SW480 (cell line): ENCODE measurements around the gene BRD1.
"Not testable (repeated sequence)": the region's sequence is repeated elsewhere in the genome, so short reads cannot be mapped to it uniquely, and the experiment has no call there.

Experiments
- DNase-seq: peaks from one replicate; pipeline ENCODE4 v3.0.0-alpha.2; 2016; ENCODE audit warnings: low spot score

Gene BRD1

DNA sequence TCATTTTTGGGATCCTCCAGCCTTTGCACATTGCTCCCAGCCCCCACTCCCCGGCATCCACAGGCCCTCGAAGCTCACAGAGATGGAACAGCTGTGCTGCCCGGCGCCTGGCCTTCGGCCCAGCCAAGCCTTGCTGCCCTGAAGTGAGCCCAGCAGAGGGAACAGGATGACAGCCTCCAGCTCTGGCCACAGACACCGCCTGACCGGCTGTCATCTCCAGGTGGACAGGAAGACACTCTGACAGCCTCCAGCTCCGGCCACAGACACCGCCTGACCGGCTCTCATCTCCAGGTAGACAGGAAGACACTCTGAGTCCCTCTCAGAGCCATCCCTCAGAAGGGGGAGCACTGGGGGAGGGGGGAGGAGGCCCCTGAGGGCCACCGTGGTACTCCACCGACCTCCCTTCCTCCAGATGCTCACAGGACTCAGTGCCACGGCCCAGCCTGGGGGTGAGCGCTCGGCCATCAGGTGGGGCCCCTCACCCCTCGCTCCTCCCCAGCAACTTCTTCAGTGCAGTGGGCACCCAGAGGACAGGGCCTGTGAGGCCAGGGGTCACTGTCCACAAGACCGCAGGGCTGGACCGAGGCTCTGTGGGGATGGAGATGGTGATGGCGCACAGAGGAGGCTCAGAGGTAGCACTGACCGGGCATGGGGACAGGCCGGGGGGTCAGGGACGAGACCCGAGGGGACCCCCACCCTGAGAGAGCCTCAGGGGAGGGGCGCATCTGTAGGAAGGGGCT lies 58.6 kb downstream of the BRD1 start:
- DNase-seq = no peak

DNA sequence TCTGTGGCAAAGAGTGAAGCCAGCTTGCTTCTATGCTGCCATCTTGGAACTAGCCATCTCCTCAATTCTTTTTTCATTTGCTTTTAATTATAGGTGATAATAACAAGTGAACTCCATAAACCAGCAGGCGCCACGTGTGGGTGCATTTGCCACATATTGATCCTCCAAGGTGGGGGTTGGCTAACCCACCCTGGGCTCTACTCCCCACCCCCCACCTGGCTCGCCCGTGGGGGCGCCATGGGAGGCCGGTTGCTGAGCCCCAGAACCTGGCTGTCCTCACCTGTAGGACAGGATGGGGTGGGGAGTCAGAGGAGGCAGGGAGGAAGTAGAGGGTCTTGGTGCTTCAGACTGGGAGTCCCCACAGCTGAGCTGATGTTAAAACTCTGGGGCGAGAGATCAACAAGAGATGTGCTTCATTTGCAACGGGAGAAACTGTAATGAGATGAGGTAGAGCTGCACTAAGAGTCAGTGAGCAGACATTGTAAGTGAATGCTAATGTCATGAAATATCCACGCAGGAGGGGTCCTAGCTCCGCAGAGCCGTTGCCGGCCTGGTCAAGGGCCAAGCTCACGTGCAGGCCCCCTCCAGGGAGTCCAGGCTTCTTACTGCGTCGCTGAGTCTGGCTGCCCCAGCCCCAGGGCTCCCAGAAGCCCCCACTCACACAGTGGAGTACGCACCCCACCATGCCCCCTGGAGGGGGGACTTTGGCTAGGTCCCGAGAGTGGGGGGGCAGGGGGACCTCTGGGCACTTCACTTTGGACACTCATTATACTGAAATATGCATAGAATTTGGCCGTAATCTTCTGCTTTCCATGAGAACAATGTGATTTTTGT lies 59.4 kb downstream of the BRD1 start:
- no peak for DNase-seq

DNA sequence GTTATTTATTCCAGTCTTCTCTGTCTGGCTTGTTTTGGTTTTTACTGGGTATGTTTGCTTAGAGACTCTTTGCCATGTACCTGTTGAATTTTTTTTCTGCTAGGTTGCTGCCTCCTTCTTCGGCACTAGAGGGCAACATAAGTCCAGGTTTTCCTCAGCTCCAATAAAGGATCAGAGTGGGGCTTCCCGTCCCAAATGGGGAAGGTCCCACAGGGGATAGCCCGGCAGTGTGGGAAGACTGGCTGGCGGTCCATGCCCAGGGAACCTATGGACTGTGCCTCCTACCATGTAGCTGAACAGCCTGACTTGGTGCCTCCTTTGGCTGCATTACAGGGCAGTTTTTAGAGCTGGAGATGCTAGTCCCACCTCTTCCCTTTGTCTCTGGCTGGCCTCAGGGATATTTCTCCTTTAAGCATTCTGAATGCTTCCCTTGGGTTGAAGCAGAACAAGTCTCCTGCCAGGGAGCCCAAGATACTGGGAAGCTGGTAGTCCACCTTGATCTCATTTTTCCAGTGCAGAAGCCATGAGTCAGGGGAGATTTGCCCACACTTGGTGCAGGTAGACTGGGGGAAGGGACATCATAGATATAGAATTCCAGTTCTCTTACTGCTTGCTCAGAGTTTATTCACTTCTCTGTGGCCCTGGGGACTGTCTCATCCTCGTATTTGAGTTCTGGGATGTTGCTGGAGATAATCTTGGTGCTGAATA lies 60.2 kb downstream of the BRD1 start:
- DNase-seq = peak; percentile 42

DNA sequence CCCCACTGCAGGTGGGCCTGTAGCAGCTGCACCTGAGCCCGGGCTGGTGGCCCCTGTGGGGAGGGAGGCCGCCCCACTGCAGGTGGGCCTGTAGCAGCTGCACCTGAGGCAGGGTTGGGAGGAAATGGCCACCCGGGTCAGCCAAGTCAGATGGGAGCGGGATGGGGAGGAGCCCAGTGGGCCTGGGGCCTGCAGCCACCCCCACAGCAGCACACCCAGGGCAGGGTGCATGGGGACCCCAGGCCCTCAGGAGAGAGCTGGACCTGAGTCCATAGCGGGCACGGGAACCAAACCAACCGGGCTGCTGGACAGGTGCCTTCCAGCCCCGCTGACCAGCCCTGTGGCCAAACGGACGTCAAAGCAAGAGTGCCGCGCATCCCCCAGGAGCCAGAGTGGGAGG lies 61.7 kb downstream of the BRD1 start:
- DNase-seq = no peak

DNA sequence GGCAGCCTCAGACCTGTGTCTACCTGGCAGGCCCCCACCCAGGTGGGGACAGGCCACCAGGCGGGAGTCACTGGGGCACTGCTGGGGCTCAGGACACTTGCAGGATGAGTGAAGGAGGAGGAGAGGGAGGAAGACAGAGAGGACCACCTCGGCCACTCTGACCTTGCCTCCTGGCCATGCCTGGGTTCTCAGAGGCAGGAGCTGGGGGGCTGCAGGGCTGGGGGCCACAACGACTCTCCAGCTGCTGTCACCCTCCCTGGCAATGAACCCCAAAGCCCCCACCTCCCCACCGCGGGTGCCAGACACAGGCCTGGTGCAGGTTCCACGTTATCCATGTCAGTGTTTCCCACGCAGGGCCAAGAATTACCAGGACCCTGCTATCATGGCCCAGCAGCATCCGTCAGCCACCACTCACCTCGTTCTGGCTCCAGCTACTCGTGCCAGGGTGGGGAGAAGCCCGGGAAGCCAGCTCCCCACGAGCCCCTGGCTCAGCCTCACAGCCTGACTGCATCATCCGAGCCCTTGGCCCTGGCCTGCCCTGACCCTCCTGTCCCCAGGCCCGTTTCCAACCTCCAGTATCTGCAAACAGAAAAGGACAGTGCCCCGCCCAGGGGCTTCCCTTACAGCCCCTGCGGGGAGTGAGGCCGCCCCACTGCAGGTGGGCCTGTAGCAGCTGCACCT lies 62.4 kb downstream of the BRD1 start:
- no peak for DNase-seq

DNA sequence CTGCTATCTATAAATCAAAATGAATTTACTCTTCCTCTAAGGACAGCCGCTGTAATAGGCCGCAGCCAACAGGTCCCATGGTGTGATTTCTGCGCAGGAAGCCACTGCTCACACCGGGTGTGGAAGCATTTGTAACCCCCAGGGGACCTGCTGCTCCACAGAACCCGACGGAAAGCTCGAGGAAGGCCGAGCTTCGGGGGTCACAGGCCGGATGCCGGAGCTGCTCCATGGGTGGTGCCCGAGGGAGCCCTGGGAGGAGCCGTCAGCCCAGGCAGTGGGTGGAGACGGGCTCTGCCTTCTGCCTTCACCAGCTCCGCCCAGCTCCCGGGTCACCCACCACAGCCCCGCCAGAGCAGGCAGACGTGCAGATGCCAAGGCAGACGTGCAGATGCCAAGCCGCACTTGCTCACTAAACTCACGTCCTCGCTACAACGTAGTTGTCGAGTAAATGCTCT lies 63.5 kb downstream of the BRD1 start:
- DNase-seq = no peak

DNA sequence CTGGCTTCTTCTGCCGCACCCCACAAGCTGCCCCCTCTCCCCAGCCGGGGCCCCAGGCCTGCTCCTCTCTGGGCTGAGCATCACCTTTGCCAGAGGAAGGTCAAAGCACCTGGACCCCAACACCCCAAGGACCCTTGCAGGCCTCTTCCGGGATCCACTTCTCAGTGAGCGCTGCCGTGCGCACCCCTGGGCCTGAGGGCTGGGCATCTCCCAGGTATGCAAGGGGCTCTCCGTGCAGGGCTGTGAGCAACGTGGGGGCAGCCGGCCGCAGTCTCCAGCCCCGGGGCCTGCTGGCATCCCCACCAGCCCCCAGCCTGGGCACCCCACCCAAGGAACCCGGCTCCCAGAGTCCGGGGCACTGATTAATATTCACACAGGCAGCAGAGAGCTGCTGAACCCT lies 64.0 kb downstream of the BRD1 start:
- DNase-seq = no peak

DNA sequence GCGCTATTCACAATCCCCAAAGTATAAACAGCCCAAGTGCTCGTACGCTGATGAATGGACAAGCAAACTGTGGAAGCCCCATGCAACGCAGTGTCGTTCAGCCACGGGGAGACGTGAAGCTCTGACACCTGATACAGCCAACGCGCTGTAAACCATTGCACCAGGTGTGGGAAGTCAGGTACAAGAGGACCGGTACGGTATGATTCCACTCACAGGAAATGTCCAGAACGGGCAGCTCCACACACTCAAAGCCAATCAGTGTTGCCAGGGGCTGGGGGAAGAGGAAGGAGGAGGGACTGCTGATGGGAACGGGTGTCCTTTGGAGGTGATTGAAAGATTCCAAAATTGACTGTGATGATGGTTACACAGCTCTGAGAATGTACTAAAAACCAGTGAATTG lies 64.5 kb downstream of the BRD1 start:
- no peak for DNase-seq

DNA sequence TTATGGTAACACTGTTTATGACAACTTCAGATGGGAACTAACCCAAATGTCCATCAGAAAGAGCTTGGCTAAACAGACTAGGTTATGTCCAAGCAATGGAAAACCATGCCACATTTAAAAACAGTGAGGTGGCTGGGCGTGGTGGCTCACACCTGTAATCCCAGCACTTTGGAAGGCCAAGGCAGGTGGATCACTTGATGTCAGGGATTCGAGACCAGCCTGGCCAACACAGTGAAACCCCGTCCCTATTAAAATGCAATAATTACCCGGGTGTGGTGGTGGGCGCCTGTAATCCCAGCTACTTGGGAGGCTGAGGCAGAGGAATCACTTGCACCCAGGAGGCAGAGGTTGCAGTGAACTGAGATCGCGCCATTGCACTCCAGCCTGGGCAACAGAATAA lies 65.1 kb downstream of the BRD1 start:
- not testable (repeated sequence) for DNase-seq

DNA sequence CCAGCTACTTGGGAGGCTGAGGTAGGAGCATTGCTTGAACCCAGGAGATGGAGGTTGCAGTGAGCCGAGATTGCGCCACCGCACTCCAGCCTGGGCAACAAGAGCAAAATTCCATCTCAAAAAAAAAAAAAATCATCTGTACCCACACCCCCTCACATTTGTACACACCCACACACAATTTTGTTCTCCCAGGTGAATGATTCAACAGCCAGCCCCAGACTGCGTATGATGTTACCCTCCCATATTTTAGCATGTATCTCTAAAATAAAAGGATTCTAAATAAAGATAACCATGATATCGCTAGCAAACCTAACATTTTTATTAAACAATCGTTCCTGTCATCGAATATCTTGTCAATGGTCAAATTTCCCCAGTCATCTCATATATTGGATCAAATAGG lies 65.8 kb downstream of the BRD1 start:
- DNase-seq = no peak

DNA sequence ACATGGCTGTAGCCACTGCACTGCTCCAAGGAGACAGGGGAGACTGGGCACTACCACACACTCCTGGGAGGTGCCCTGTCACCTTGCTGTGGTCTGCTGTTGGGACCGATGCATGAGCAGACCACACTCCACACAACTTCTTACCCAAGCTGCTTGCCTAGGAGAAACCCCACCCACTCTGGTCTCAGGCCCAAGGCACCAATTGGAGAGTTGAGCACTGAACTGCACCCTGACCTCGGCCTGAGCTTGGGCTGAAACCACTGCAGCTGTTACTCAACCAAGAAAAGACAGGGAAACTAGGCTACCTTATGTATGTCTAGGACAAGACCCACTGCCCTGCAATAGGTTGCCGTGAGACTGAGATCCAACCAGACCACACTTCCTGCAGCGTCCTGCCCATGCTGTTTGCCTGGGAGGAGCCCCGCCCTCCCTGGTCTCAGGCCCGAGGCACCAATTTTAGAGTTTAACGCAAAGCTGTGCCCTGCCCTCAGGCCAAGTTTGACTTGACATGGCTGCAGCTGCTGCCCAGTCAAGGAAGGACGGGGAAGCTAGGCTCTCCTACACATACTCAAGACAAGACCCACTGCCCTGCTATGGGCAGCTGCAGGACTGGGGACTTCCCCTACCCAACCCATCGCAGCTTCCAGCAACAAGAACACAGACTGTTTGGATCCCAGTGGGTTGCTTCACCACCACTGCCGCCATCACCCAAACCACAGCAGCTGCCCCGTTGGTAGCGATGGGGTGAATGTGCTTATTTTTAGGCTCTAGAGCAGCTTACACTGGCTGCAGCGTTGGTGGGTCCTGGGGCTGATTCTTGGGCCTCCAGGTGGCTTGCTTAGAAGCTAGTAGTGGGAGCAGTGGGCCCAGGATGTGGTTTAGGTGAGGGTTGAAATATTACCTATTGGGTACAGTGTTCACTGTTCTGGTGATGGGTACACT lies 66.8 kb downstream of the BRD1 start:
- no peak for DNase-seq

DNA sequence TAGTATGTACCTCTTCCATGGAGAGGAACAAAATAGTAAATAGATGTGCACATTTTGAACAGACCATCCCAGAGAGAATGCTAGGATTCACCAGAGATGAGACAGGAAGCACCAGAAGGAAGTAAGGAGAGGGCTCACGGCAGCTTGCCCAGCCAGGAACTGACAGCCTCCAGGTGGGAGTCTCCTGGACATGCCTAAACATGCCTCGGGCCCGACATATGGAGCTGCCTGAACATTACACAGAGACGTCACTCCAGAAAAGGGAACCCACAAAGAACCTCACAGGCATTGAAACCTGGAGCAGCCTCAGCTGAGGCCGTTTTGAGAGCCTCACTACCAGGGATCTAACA lies 67.4 kb downstream of the BRD1 start:
- peak; percentile 23 for DNase-seq

DNA sequence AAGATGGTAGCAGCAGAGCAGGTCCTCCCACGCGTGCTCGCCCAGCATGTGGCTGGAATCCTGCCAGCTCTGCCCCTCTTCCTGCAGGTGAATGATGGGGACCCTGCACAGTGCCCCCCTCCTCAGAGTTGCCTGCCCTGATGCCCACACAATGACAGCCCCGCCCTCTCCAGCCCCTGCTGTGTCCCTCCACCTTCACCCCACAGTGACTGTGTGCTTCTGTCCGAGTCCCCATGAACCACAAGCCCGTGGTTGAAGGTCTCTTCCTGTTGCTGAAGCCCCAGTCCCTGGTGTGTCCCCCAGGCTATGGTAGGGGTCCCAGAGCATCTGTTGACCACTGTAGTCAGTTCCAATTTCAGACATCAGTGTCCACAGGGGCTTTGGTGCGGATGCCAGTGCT lies 71.0 kb downstream of the BRD1 start:
- DNase-seq = no peak

DNA sequence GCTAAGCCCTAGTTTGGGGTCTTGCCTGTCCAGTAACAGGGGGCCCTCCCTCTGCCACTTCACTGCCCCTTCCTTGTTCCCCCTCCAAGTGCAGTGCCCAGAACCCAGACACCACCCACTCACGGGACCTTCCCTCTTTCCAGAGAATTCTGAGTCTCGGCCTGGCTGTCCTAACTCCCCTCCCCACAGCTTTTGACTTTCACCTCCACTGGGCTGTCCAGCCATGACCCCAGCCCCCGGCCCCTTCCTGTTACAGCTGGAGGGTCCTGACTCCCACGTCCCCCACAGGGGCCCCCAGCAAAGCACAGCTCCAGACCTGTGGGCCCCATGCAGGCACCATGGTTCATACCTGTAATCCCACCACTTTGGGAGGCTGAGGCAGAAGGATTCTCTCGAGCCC lies 71.5 kb downstream of the BRD1 start:
- DNase-seq = no peak

DNA sequence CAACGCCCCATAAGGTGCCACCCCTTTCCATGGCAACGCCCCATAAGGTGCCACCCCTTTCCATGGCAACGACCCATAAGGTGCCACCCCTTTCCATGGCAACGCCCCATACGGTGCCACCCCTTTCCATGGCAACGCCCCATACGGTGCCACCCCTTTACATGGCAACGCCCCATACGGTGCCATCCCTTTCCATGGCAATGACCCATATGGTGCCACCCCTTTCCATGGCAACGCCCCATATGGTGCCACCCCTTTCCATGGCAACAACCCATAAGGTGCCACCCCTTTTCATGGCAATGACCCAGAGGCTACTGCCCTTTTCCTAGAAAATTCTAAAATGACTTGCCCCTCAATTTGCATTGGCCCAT lies 72.1 kb downstream of the BRD1 start:
- DNase-seq = no peak

DNA sequence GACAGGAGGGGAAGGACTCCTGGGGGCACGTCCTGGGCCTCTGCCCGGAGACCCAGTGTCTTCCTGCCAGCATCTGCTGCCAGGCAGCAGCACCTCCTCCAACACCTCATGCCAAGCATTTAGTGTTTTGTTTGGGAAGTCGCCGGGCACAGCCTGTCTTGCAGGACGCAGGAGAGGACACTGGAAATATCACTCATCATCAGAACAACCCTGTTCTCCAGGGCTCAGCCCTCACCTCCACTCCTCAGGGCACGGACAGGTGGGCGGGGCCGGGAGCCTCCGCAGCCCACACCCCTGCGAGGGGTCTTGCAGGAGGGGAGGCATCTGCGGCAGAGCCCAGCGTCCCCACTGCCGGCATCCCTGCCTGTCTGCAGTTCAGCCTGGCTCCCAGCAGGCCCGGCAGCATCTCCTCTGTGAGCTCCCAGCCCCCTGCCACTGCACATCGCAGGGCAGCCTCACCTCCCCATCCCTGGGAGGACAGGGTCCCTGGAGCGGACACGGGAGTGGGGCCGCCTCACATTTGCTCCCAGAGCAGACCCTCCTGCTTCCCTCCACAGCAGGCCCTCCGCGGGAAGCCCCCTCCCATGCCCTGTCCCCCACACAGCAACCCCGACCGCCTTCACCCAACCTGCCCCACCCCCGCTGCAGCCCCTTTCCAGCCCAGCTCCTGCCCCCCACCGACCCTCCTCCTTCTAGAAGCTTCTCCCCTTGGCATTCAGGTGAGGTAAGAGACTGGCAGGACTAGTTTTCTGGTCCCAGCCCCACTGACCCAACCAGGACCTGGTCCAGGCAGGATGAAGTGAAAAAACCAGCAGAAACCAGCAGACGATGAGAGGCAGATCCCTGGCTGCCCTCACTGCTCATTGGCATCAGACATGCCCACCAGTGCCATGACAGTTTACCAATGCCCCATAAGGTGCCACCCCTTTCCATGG lies 72.7 kb downstream of the BRD1 start:
- no peak for DNase-seq

DNA sequence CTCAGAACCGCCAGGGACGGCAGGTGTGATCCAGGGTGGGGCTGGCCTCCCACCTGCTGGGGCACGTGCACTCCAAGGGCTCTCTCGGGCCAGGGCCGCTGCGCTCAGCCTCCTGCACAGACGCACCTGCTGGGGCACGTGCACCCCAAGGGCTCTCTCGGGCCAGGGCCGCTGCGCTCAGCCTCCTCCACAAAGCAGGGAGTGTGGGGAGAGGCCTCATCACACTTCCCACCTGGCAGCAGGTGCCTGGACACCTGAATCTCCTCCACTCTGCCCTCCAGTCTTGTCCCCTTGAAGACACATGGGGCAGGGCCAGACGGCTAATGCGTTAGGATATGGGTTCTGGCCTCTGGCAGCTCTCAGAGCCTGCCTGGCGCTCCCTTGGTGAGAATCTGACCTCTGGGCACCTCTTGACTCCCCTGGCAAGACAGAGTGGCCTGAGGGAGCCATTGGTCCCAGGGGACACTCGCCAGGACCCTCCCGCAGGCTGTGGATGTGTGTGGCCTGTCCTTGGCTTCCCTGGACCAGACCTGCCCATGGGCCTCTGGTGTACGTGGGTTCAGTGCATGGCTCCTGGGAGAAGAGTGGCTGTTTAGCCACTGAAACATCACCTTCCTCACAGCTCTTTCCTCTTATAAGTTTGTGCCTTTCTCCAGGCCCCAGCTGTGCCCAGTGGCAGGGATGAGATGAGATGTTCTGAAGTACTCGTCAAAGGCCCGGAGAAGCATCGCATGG lies 73.5 kb downstream of the BRD1 start:
- no peak for DNase-seq

DNA sequence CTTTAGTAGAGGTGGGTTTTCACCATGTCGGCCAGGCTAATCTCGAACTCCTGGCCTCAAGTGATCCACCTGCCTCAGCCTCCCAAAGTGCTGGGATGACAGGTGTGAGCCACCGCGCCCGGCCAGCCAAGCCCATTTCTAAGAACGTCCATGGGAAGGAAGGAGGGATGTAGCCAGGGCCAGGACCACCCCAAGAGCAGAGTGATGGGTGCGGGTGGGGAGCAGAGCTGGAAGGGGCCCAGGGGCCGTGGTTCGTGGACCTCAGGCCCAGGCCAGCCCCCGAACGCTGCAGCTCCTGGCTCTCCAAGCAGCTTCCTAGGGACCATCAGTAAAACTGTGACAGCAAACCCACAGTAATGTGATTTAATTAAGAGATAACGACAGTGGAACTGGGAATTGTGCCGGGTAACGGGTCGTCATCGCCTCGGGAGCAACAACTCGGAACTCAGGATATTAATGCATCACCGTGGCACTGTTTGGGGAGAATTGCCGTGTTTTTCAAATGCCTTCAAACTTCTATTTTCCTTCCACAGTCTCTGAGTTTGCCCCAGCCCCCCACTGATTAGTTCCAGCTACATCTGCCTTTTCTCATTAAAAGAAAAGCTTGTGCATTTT lies 74.3 kb downstream of the BRD1 start:
- DNase-seq = no peak

DNA sequence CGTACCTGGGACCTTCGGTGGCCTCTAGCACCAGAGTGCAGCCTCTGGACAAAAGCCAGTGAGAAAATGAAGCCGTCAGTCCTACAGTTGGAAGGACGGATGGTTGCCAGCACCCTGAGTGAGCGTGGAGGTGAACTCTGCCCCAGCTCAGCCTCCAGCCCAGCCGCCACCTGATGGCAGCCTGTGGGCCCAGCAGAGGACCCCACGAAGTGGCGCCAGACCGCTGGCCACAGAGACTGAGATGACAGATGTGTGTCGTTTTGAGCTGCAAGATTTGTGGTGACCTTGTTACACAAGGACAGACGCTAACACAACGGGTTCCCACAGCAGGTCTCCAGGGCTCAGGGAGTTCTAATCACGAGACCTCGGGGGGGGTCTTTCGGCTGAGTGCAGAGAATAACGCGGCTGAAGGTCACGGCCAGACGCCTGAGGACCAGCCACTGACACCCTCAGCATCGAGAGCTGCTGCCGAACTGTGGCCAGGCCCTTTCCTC lies 75.0 kb downstream of the BRD1 start:
- DNase-seq = no peak
